Ishikawa (cell line): ENCODE data around the gene PRKAB1.

ENCODE experiments used
- CEBPB ChIP-seq: IDR thresholded peaks from 2 replicates; pipeline ENCODE4 v1.6.1; 2012
- CREB1 ChIP-seq: IDR thresholded peaks from 2 replicates; pipeline ENCODE4 v1.6.1; 2012; ENCODE audit warnings: low read depth
- EGR1 ChIP-seq: IDR thresholded peaks from 2 replicates; pipeline ENCODE4 v1.6.1; 2012
- EP300 ChIP-seq: IDR thresholded peaks from 2 replicates; pipeline ENCODE4 v1.6.1; 2012; ENCODE audit warnings: borderline replicate concordance
- FOXM1 ChIP-seq: IDR thresholded peaks from 2 replicates; pipeline ENCODE4 v1.6.1; 2012; ENCODE audit warnings: low read depth, borderline replicate concordance
- NFIC ChIP-seq: IDR thresholded peaks from 2 replicates; pipeline ENCODE4 v1.6.1; 2012
- RAD21 ChIP-seq: IDR thresholded peaks from 2 replicates; pipeline ENCODE4 v1.6.1; 2012; ENCODE audit warnings: low read depth
- REST ChIP-seq: IDR thresholded peaks from 2 replicates; pipeline ENCODE4 v1.6.1; 2012; ENCODE audit warnings: low read depth, mild to moderate bottlenecking
- TAF1 ChIP-seq: IDR thresholded peaks from 2 replicates; pipeline ENCODE4 v1.6.1; 2012; ENCODE audit warnings: low read depth, mild to moderate bottlenecking
- TCF12 ChIP-seq: IDR thresholded peaks from 2 replicates; pipeline ENCODE4 v1.6.1; 2012; ENCODE audit warnings: low read depth
- TEAD4 ChIP-seq: IDR thresholded peaks from 2 replicates; pipeline ENCODE4 v1.6.1; 2012
- USF1 ChIP-seq: IDR thresholded peaks from 2 replicates; pipeline ENCODE4 v1.6.1; 2012
- YY1 ChIP-seq: IDR thresholded peaks from 2 replicates; pipeline ENCODE4 v1.6.1; 2012; ENCODE audit warnings: low read depth
- ZBTB7A ChIP-seq: IDR thresholded peaks from 2 replicates; pipeline ENCODE4 v1.6.1; 2012; ENCODE audit warnings: low read depth
- TF ChIP-seq, protein P1 (sequence below): IDR thresholded peaks from 2 replicates; pipeline ENCODE4 v1.6.1; 2012

Gene PRKAB1

GRCh38 chr12:119674560-119674959, 6.6 kb downstream of the PRKAB1 start:
- no peak for TF ChIP-seq CREB1

DNA sequence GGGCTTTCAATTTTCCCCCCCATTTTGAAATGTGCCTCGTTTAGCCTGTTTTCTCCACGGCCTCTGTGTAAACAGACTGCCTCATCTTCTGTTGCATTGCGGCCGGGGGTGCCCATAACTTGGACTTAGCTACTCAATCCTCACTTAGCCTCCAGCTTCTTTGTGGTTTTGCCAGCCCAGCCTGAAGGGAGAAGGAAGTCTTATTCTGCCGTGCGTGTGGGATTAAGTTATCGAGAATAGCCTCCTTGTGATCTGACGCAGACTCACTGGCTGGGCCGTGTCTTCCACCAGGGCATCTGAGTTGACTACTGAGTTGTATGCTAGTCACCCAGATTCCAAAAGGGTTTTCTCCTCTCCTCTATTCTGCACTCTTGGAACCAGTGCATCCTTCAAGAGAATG, 8.1 kb downstream of the PRKAB1 start:
- no peak for TF ChIP-seq USF1
- no peak for TF ChIP-seq CREB1
- TF ChIP-seq EGR1 = no peak
- TF ChIP-seq TEAD4 = no peak
- TF ChIP-seq EP300 = no peak
- TF ChIP-seq RAD21 = no peak

DNA sequence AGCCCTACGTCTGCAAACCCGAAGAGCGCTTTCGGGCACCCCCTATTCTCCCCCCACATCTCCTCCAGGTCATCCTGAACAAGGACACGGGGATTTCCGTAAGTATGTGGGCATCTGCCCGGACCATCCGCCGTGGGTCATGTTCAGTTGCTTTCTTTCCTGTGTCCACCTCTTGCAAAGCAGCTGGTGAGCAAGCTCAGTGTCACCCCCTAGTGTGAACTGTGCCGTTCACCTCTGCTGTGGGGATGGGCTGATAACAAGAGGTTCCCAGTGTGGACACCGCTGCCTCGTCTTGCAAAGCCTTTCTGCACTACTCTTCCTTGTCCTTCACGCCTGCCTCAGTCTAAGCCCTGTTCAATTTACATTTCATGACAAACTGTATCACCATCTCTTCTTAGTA, 8.6 kb downstream of the PRKAB1 start:
- TF ChIP-seq CREB1 (no peak), TEAD4 (no peak), TCF12 (no peak), FOXM1 (no peak)

GRCh38 chr12:119678459-119678858, 10.5 kb downstream of the PRKAB1 start:
- TF ChIP-seq NFIC = no peak
- TF ChIP-seq FOXM1 = no peak
- TF ChIP-seq EP300 = no peak
- no peak for TF ChIP-seq EGR1

DNA sequence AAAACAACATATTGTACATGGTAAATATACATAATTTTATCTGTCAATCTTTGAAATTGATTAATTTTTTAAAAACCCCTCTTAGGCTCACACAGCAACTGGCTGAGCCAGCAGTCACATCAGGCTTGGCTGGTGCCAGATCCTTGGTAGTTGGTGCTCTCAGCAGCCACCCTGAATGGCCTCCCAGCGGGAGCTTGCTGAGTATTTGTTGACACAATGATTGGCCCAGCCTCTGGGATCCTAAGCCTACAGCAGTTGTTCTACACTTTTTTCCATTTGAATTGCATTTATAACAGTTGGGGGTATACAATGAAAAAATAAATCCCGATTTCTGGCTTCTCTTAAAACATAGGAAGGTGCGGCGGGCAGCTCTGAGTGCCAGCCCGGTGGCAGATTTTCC, 11.1 kb downstream of the PRKAB1 start:
- TF ChIP-seq EGR1 (no peak), USF1 (no peak), CEBPB (no peak), CREB1 (no peak), FOXM1 (no peak), EP300 (no peak), TCF12 (no peak), REST (no peak), NFIC (no peak), TEAD4 (no peak), ZBTB7A (no peak), RAD21 (no peak), YY1 (no peak)
- TF ChIP-seq, protein P1, sequence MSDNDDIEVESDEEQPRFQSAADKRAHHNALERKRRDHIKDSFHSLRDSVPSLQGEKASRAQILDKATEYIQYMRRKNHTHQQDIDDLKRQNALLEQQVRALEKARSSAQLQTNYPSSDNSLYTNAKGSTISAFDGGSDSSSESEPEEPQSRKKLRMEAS = no peak

- no peak for TF ChIP-seq TAF1
- TF ChIP-seq REST = no peak
- TF ChIP-seq YY1 = no peak
- no peak for TF ChIP-seq TCF12
- no peak for TF ChIP-seq EP300
- no peak for TF ChIP-seq NFIC
- no peak for TF ChIP-seq RAD21
- TF ChIP-seq CREB1 = no peak
- TF ChIP-seq, protein P1 = no peak
- no peak for TF ChIP-seq FOXM1
- no peak for TF ChIP-seq ZBTB7A
- no peak for TF ChIP-seq EGR1
These were observed 11.6 kb downstream of the PRKAB1 start for GRCh38 chr12:119679490-119679889.

- TF ChIP-seq ZBTB7A (no peak), YY1 (no peak), NFIC (no peak), FOXM1 (no peak), CEBPB (no peak), EP300 (no peak), EGR1 (no peak), USF1 (no peak), TEAD4 (no peak), TAF1 (no peak)
- TF ChIP-seq, protein P1 = no peak
These were observed 13.2 kb downstream of the PRKAB1 start for GRCh38 chr12:119681111-119681510.
